ENCODE results near the gene NRG2.

Gene NRG2

GRCh38 chr5:139825690-139826089, 217.4 kb downstream of the NRG2 start:
- no peaks in the 10 kb centered on the region for H3K9me3 ChIP-seq (ENCODE audit: insufficient read depth, low read length)
- H3K27ac ChIP-seq (ENCODE audit: low read depth, low read length): no peak overlapping the region
- H3K79me2 ChIP-seq (ENCODE audit: insufficient read depth, low read length): no peaks in the 10 kb centered on the region
- H3F3A ChIP-seq (ENCODE audit: insufficient read depth): no peaks in the 10 kb centered on the region
- no peak overlapping the region for H3K4me3 ChIP-seq (ENCODE audit: insufficient read depth, low read length, poor library complexity, severe bottlenecking)
- H3K4me2 ChIP-seq (ENCODE audit: low read depth, low read length, poor library complexity, severe bottlenecking): no peak overlapping the region
- no peak overlapping the region for H2AFZ ChIP-seq (ENCODE audit: low read depth, low read length, severe bottlenecking)
- H3K9ac ChIP-seq (ENCODE audit: low read length): no peak overlapping the region
- no peaks in the 10 kb centered on the region for H3K9me2 ChIP-seq (replicated peaks; ENCODE audit: insufficient read depth, low read length)
- H3K27me3 ChIP-seq (ENCODE audit: low read length): no peaks in the 10 kb centered on the region
- H4K20me1 ChIP-seq (ENCODE audit: low read depth, low read length): no peaks in the 10 kb centered on the region
- H3K36me3 ChIP-seq (ENCODE audit: low read length): no peaks in the 10 kb centered on the region
- no peak for TF ChIP-seq CTCF (IDR thresholded peaks at IDR 0.05; ENCODE audit: insufficient read depth, low read length, poor library complexity, severe bottlenecking)
- no peak for TF ChIP-seq EZH2phosphoT487 (conservative IDR thresholded peaks at IDR 0.05; ENCODE audit: low read length)

- Histone ChIP-seq H3K27me3 (ENCODE audit: low read length) (no peaks in the 10 kb centered on the region), H3K79me2 (ENCODE audit: insufficient read depth, low read length) (no peaks in the 10 kb centered on the region), H2AFZ (ENCODE audit: low read depth, low read length, severe bottlenecking) (no peak overlapping the region), H3K4me2 (ENCODE audit: low read depth, low read length, poor library complexity, severe bottlenecking) (no peak overlapping the region), H3K27ac (ENCODE audit: low read depth, low read length) (no peak overlapping the region), H3F3A (ENCODE audit: insufficient read depth) (no peaks in the 10 kb centered on the region), H3K36me3 (ENCODE audit: low read length) (no peaks in the 10 kb centered on the region), H3K9me3 (ENCODE audit: insufficient read depth, low read length) (no peaks in the 10 kb centered on the region), H3K4me3 (ENCODE audit: insufficient read depth, low read length, poor library complexity, severe bottlenecking) (no peak overlapping the region), H4K20me1 (ENCODE audit: low read depth, low read length) (no peaks in the 10 kb centered on the region), H3K9me2 (replicated peaks; ENCODE audit: insufficient read depth, low read length) (no peaks in the 10 kb centered on the region), H3K9ac (ENCODE audit: low read length) (no peak overlapping the region)
- TF ChIP-seq CTCF (IDR thresholded peaks at IDR 0.05; ENCODE audit: insufficient read depth, low read length, poor library complexity, severe bottlenecking) (no peak), EZH2phosphoT487 (conservative IDR thresholded peaks at IDR 0.05; ENCODE audit: low read length) (no peak)
Measured at GRCh38 chr5:139823757-139824355, 219.2 kb downstream of the NRG2 start.

GRCh38 chr5:139822553-139823425, 220.3 kb downstream of the NRG2 start:
- Histone ChIP-seq H3F3A (ENCODE audit: insufficient read depth) (no peaks in the 10 kb centered on the region), H3K79me2 (ENCODE audit: insufficient read depth, low read length) (no peaks in the 10 kb centered on the region), H3K4me2 (ENCODE audit: low read depth, low read length, poor library complexity, severe bottlenecking) (no peak overlapping the region), H3K27ac (ENCODE audit: low read depth, low read length) (no peak overlapping the region), H3K4me3 (ENCODE audit: insufficient read depth, low read length, poor library complexity, severe bottlenecking) (no peak overlapping the region), H3K27me3 (ENCODE audit: low read length) (no peaks in the 10 kb centered on the region), H4K20me1 (ENCODE audit: low read depth, low read length) (no peaks in the 10 kb centered on the region), H3K9me2 (replicated peaks; ENCODE audit: insufficient read depth, low read length) (no peaks in the 10 kb centered on the region), H3K9ac (ENCODE audit: low read length) (no peak overlapping the region), H3K9me3 (ENCODE audit: insufficient read depth, low read length) (no peaks in the 10 kb centered on the region), H2AFZ (ENCODE audit: low read depth, low read length, severe bottlenecking) (no peak overlapping the region), H3K36me3 (ENCODE audit: low read length) (no peaks in the 10 kb centered on the region)
- no peak for TF ChIP-seq CTCF (IDR thresholded peaks at IDR 0.05; ENCODE audit: insufficient read depth, low read length, poor library complexity, severe bottlenecking)
- TF ChIP-seq EZH2phosphoT487 (conservative IDR thresholded peaks at IDR 0.05; ENCODE audit: low read length): no peak
